HG03439 (cell line): Measurements from ENCODE around the gene CHCHD6.

Experiments
- ATAC-seq: cut with Tn5 transposase; IDR thresholded peaks from one replicate; pipeline ENCODE4 v1.9.1; 2021; ENCODE audit warnings: mild to moderate bottlenecking, moderate library complexity; ENCODE audit not compliant: unreplicated experiment

Gene CHCHD6

GRCh38 chr3:126986001-126986400 lies 282.0 kb downstream of the CHCHD6 start:
- ATAC-seq = no peak

GRCh38 chr3:126987129-126987528 lies 283.1 kb downstream of the CHCHD6 start:
- no peak for ATAC-seq

GRCh38 chr3:126987596-126987995 lies 283.6 kb downstream of the CHCHD6 start:
- ATAC-seq = no peak

GRCh38 chr3:126988451-126989021 lies 284.5 kb downstream of the CHCHD6 start:
- no peak for ATAC-seq

- no peak for ATAC-seq
Measured at GRCh38 chr3:126989316-126990023, 285.4 kb downstream of the CHCHD6 start.

- no peak for ATAC-seq
Measured at GRCh38 chr3:126990024-126990700, 286.1 kb downstream of the CHCHD6 start.

GRCh38 chr3:126990890-126991289 lies 286.9 kb downstream of the CHCHD6 start:
- no peak for ATAC-seq

GRCh38 chr3:126991366-126992200 lies 287.5 kb downstream of the CHCHD6 start:
- ATAC-seq = no peak

GRCh38 chr3:126992216-126992615 lies 288.2 kb downstream of the CHCHD6 start:
- ATAC-seq = no peak

GRCh38 chr3:126992776-126993175 lies 288.7 kb downstream of the CHCHD6 start:
- no peak for ATAC-seq

GRCh38 chr3:126993436-126993835 lies 289.4 kb downstream of the CHCHD6 start:
- no peak for ATAC-seq

GRCh38 chr3:126994661-126995245 lies 290.7 kb downstream of the CHCHD6 start:
- no peak for ATAC-seq

GRCh38 chr3:126995254-126995780 lies 291.3 kb downstream of the CHCHD6 start:
- ATAC-seq = no peak

- no peak for ATAC-seq
Measured at GRCh38 chr3:126995926-126996512, 292.0 kb downstream of the CHCHD6 start.

- ATAC-seq = no peak
Measured at GRCh38 chr3:126996905-126997304, 292.9 kb downstream of the CHCHD6 start.

- no peak for ATAC-seq
Measured at GRCh38 chr3:126997455-126998038, 293.5 kb downstream of the CHCHD6 start.

- no peak for ATAC-seq
Measured at GRCh38 chr3:126998320-126998719, 294.3 kb downstream of the CHCHD6 start.

GRCh38 chr3:126998728-126999127 lies 294.7 kb downstream of the CHCHD6 start:
- no peak for ATAC-seq

GRCh38 chr3:126999383-126999782 lies 295.3 kb downstream of the CHCHD6 start:
- ATAC-seq = no peak

GRCh38 chr3:127000119-127000518 lies 296.1 kb downstream of the CHCHD6 start:
- ATAC-seq = no peak
